Stomach (tissue), 4 donors: ENCODE data around the gene SOCS3.

Source experiments
- EP300 ChIP-seq: sonication (generic); formaldehyde crosslinking; IDR thresholded peaks from one replicate; pipeline ENCODE4 v1.6.1; 2017; ENCODE audit warnings: antibody characterized with exemption
- POLR2A ChIP-seq, 4 donors: fragments of 450-650 bp; IDR thresholded peaks; one replicate each; pipeline ENCODE4 v1.6.1; 2016; ENCODE audit warnings: antibody characterized with exemption in 4 of 4, control low read depth in 2 of 4, mild to moderate bottlenecking in 1 of 4, moderate library complexity in 1 of 4
- POLR2AphosphoS5 ChIP-seq, 3 donors: sonication (generic); formaldehyde crosslinking; IDR thresholded peaks; one replicate each; pipeline ENCODE4 v1.6.1; 2016; ENCODE audit warnings: antibody characterized with exemption in 3 of 3
- TF ChIP-seq, protein P1 (sequence below), 7 experiments: fragments of 450-650 bp in 4 of 7; fragments of 200-600 bp in 3 of 7; sonication (generic) in 3 of 7; IDR thresholded peaks; one replicate each; pipeline ENCODE4 v1.5.1; 2016 to 2019; ENCODE audit warnings: antibody characterized with exemption in 7 of 7, control low read depth in 2 of 7, mild to moderate bottlenecking in 1 of 7

DNA sequence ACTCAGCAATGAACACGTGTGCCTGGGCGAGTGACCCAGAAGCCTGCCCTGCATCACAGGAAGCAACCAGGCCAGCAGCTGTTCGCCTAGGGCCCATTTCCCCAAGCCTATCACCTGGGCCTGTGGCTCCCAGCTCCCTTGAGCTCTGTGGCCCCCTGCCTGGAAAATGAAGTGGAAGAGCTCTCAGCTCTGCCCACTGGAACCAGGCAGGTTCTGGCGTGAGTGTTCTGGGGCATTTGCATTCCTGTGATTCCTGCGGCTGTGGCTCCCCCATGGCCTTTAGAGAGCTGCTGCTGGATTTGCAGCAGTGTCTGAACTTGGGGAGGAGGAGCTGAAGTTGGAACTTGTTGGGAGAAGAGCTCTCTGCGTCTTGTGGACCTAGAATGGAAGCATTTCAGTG, 41.4 kb upstream of the SOCS3 start:
- TF ChIP-seq, protein P1, sequence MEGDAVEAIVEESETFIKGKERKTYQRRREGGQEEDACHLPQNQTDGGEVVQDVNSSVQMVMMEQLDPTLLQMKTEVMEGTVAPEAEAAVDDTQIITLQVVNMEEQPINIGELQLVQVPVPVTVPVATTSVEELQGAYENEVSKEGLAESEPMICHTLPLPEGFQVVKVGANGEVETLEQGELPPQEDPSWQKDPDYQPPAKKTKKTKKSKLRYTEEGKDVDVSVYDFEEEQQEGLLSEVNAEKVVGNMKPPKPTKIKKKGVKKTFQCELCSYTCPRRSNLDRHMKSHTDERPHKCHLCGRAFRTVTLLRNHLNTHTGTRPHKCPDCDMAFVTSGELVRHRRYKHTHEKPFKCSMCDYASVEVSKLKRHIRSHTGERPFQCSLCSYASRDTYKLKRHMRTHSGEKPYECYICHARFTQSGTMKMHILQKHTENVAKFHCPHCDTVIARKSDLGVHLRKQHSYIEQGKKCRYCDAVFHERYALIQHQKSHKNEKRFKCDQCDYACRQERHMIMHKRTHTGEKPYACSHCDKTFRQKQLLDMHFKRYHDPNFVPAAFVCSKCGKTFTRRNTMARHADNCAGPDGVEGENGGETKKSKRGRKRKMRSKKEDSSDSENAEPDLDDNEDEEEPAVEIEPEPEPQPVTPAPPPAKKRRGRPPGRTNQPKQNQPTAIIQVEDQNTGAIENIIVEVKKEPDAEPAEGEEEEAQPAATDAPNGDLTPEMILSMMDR (IDR thresholded peaks at IDR 0.05): no peak
- TF ChIP-seq POLR2AphosphoS5 (IDR thresholded peaks at IDR 0.05): no peak
- TF ChIP-seq EP300: no peak
- TF ChIP-seq POLR2A (IDR thresholded peaks at IDR 0.05): no peak
